ENCODE results near the gene LATS2.
A peak's percentile ranks its signal among the peaks of the same experiment; 100 is the strongest.

Gene LATS2

GRCh38 chr13:21048901-21049698, 12.3 kb downstream of the LATS2 start:
- intact Hi-C loops (cut with DNase I; ENCODE audit: low total_unique reads) = no loop called here
- DNase-seq = peak in 1 of 2 donors; percentile 11

DNA sequence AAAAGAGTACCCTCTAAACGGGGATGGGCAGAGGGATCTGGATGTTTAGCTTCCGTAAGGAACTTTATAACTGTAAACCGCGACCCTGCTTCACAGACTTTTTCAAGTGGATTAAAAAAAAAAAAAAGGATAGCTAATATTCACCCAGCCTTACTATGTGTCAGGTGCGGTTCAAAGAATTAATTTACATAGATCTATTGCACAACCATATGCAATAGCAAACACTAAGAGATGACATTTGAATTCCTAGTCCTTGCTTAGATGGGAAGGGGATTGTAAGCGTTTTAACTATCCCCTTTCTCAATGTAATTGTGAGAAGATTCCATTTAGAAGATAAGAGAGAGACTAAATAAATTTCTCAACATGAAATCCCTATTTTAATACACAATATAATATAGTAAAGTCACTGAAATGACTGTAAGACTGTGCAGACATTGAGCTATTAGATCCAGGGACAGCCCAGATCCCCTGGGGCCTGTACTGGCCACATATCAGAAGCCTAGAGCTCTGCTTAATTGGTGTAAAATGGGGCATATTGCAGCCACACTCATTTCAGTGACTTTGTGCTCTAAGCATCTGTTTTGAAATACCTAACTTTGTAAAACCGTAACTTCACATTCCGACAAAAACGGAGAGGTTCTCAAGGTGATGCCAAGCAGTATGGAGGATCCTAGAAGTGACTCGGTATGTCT, 13.6 kb downstream of the LATS2 start:
- intact Hi-C loops (cut with DNase I; ENCODE audit: low total_unique reads) = no loop called here
- Histone ChIP-seq H3K36me3 (peaks cover 0 to 6% (median 0%) of the 10 kb centered on the region in 3 donors), H3K27ac (peak overlapping the region in 1 of 2 donors; percentile 45), H3K4me1 (peaks cover 0 to 99% (median 49%) of the 10 kb centered on the region in 4 donors), H3K27me3 (no peaks in the 10 kb centered on the region), H3K4me3 (no peak overlapping the region), H3K9me3 (no peaks in the 10 kb centered on the region)
- TF ChIP-seq CTCF (IDR thresholded peaks at IDR 0.05) = no peak
- DNase-seq = peak in 1 of 2 donors; percentile 18

More at GRCh38 chr13:21048901-21049698, 12.3 kb downstream of the LATS2 start:
- Histone ChIP-seq H3K27me3 (no peaks in the 10 kb centered on the region), H3K4me1 (peaks cover 0 to 100% (median 45%) of the 10 kb centered on the region in 4 donors), H3K4me3 (no peak overlapping the region), H3K9me3 (no peaks in the 10 kb centered on the region), H3K36me3 (peaks cover 0 to 6% (median 0%) of the 10 kb centered on the region in 3 donors), H3K27ac (peak overlapping the region in 1 of 2 donors; percentile 19)
- TF ChIP-seq CTCF (IDR thresholded peaks at IDR 0.05) = no peak

GRCh38 chr13:21047087-21047486, 14.3 kb downstream of the LATS2 start:
- intact Hi-C loops (cut with DNase I; ENCODE audit: low total_unique reads) = no loop called here
- TF ChIP-seq CTCF (IDR thresholded peaks at IDR 0.05) = no peak
- Histone ChIP-seq H3K4me3 (no peak overlapping the region), H3K4me1 (peaks cover 0 to 96% (median 49%) of the 10 kb centered on the region in 4 donors), H3K36me3 (peaks cover 0 to 6% (median 0%) of the 10 kb centered on the region in 3 donors), H3K9me3 (no peaks in the 10 kb centered on the region), H3K27ac (peak overlapping the region in 1 of 2 donors; percentile 45), H3K27me3 (no peaks in the 10 kb centered on the region)
- no peak for DNase-seq

DNA sequence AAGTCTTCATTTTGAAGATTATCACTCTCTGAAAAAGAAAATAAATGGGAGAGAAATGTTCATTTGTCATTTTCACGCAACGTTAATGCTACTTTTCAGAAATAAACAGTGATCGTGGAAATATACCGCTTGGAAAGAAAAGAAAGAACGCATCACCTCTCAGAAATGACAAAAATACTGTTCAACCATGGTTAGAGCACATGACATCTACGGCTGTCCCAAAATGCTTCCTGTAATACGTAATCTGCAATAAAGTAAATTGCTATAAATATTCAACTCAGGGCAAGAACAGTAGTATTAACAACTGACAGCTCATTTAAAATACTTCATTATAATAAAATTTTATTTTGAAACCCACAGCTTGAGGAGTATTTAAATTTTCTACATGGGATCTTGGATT, 15.2 kb downstream of the LATS2 start:
- H3K4me1 ChIP-seq = peaks cover 0 to 94% (median 50%) of the 10 kb centered on the region in 4 donors
- H3K9me3 ChIP-seq = no peaks in the 10 kb centered on the region
- peaks cover 0 to 6% (median 0%) of the 10 kb centered on the region in 3 donors for H3K36me3 ChIP-seq
- no peak overlapping the region for H3K4me3 ChIP-seq
- DNase-seq = no peak
- intact Hi-C loops (cut with DNase I; ENCODE audit: low total_unique reads) = no loop called here
- peak overlapping the region in 1 of 2 donors; percentile 45 for H3K27ac ChIP-seq
- no peaks in the 10 kb centered on the region for H3K27me3 ChIP-seq
- no peak for TF ChIP-seq CTCF (IDR thresholded peaks at IDR 0.05)

- DNase-seq = no peak
- Histone ChIP-seq H3K27me3 (no peaks in the 10 kb centered on the region), H3K9me3 (no peaks in the 10 kb centered on the region), H3K4me1 (peaks cover 0 to 94% (median 52%) of the 10 kb centered on the region in 4 donors), H3K27ac (peak overlapping the region; percentile 0 to 45), H3K36me3 (peaks cover 0 to 10% (median 0%) of the 10 kb centered on the region in 3 donors), H3K4me3 (no peak overlapping the region)
- intact Hi-C loops (cut with DNase I; ENCODE audit: low total_unique reads) = no loop called here
- TF ChIP-seq CTCF (IDR thresholded peaks at IDR 0.05) = no peak
These were observed 16.3 kb downstream of the LATS2 start for GRCh38 chr13:21045100-21045499.
